Measurements from ENCODE around the gene FCGR3A.
"Not testable (repeated sequence)": the region's sequence is repeated elsewhere in the genome, so short reads cannot be mapped to it uniquely, and the experiment has no call there.

GRCh38 chr1:161566602-161566960 is 17.0 kb upstream of the FCGR3A start:
- not testable (repeated sequence) for TF ChIP-seq EZH2 (IDR thresholded peaks at IDR 0.05; ENCODE audit: low read length); CTCF (optimal IDR thresholded peaks at IDR 0.05 in 1 of 3, IDR thresholded peaks at IDR 0.05 in 1 of 3, conservative IDR thresholded peaks at IDR 0.05 in 1 of 3; ENCODE audit: extremely low read depth in 1 of 3, insufficient read depth in 2 of 3, low read length in 3 of 3)

Data from keratinocyte (primary cell).